Mesenchymal stem cell (in vitro differentiated cells and primary cell): Measurements from ENCODE around the gene IGF1R. TPM values are rescaled to one million over a fixed set of nuclear protein-coding genes. Genes with fewer than 3 reads are reported as not detected.

ENCODE experiments used
- DNase-seq: peaks from one replicate; pipeline ENCODE4 v3.0.0-alpha.2; 2013
- H2AFZ ChIP-seq: one replicate; pipeline ENCODE4 v1.6.1; 2013; ENCODE audit warnings: low read depth, mild to moderate bottlenecking, control low read depth, inconsistent platforms, low read length, moderate library complexity
- H2AK5ac ChIP-seq: 2 replicates; pipeline ENCODE4 v1.6.1; 2013; ENCODE audit warnings: low read length, moderate library complexity, mild to moderate bottlenecking, inconsistent platforms; ENCODE audit not compliant: severe bottlenecking
- H2BK120ac ChIP-seq: one replicate; pipeline ENCODE4 v1.6.1; 2013; ENCODE audit warnings: low read depth, mild to moderate bottlenecking, inconsistent platforms, low read length, moderate library complexity
- H2BK12ac ChIP-seq, 2 experiments: one replicate each; pipeline ENCODE4 v1.6.1; 2013; ENCODE audit warnings: inconsistent platforms in 2 of 2, low read length in 2 of 2, mild to moderate bottlenecking in 2 of 2, moderate library complexity in 2 of 2, control low read depth in 1 of 2
- H2BK15ac ChIP-seq: one replicate; pipeline ENCODE4 v1.6.1; 2013; ENCODE audit warnings: mild to moderate bottlenecking, low read depth, inconsistent platforms; ENCODE audit not compliant: poor library complexity, severe bottlenecking
- H2BK5ac ChIP-seq: 2 replicates; pipeline ENCODE4 v1.6.1; 2013; ENCODE audit warnings: low read depth, mild to moderate bottlenecking, low read length, control low read depth, inconsistent platforms; ENCODE audit not compliant: poor library complexity, severe bottlenecking
- H3K14ac ChIP-seq, 2 experiments: one replicate each; pipeline ENCODE4 v1.6.1; 2013; ENCODE audit warnings: inconsistent platforms in 2 of 2, low read length in 2 of 2, control low read depth in 1 of 2, mild to moderate bottlenecking in 1 of 2, moderate library complexity in 1 of 2
- H3K18ac ChIP-seq, 2 experiments: one replicate each; pipeline ENCODE4 v1.6.1; 2013; ENCODE audit warnings: inconsistent platforms in 2 of 2, low read length in 2 of 2, control low read depth in 1 of 2, low read depth in 1 of 2, mild to moderate bottlenecking in 1 of 2
- H3K23ac ChIP-seq, 2 experiments: one replicate each; pipeline ENCODE4 v1.6.1; 2013; ENCODE audit warnings: inconsistent platforms in 2 of 2, low read length in 2 of 2, mild to moderate bottlenecking in 2 of 2, moderate library complexity in 2 of 2, control low read depth in 1 of 2
- H3K27ac ChIP-seq: 2 replicates; pipeline ENCODE4 v1.5.1; 2013; ENCODE audit warnings: mild to moderate bottlenecking, moderate library complexity, low read length, control low read depth, inconsistent platforms; ENCODE audit not compliant: poor library complexity, severe bottlenecking
- H3K27me3 ChIP-seq, 2 experiments: 2 replicates each; pipeline versions ENCODE4 v1.6.1 to v1.7.0; 2013; ENCODE audit warnings: low read length in 2 of 2, mild to moderate bottlenecking in 2 of 2, moderate library complexity in 2 of 2, control low read depth in 1 of 2, inconsistent platforms in 1 of 2; ENCODE audit not compliant: control insufficient read depth in 1 of 2, insufficient read depth in 1 of 2
- H3K36me3 ChIP-seq, 2 experiments: 2 replicates each; pipeline versions ENCODE4 v1.6.1 to v1.7.0; 2013; ENCODE audit warnings: low read length in 2 of 2, control low read depth in 1 of 2, inconsistent platforms in 1 of 2, low read depth in 1 of 2, mild to moderate bottlenecking in 1 of 2; ENCODE audit not compliant: insufficient read depth in 2 of 2, control insufficient read depth in 1 of 2
- H3K4ac ChIP-seq, 2 experiments: one replicate each; pipeline ENCODE4 v1.6.1; 2013; ENCODE audit warnings: inconsistent platforms in 2 of 2, low read length in 2 of 2, mild to moderate bottlenecking in 2 of 2, moderate library complexity in 2 of 2, control low read depth in 1 of 2, low read depth in 1 of 2
- H3K4me1 ChIP-seq: 2 replicates; pipeline ENCODE4 v1.6.1; 2013; ENCODE audit warnings: low read depth, low read length, control low read depth; ENCODE audit not compliant: control insufficient read depth, insufficient read depth
- H3K4me2 ChIP-seq: 2 replicates; pipeline ENCODE4 v1.6.1; 2013; ENCODE audit warnings: low read length, mild to moderate bottlenecking, inconsistent platforms; ENCODE audit not compliant: poor library complexity, severe bottlenecking
- H3K4me3 ChIP-seq, 2 experiments: 2 replicates each; pipeline versions ENCODE4 v1.5.1 to v1.7.0; 2013; ENCODE audit warnings: low read length in 2 of 2, mild to moderate bottlenecking in 2 of 2, control low read depth in 1 of 2, low read depth in 1 of 2; ENCODE audit not compliant: insufficient read depth in 1 of 2
- H3K79me1 ChIP-seq: replicated peaks from 2 replicates; pipeline ENCODE4 v1.6.1; 2013; ENCODE audit warnings: mild to moderate bottlenecking, control low read depth, low read length, inconsistent platforms; ENCODE audit not compliant: poor library complexity, severe bottlenecking
- H3K9ac ChIP-seq: 2 replicates; pipeline ENCODE4 v1.7.0; 2013; ENCODE audit warnings: mild to moderate bottlenecking, low read length, moderate library complexity
- H3K9me3 ChIP-seq: 2 replicates; pipeline ENCODE4 v1.7.0; 2013; ENCODE audit warnings: mild to moderate bottlenecking, low read length; ENCODE audit not compliant: control insufficient read depth
- H4K8ac ChIP-seq: one replicate; pipeline ENCODE4 v1.6.1; 2013; ENCODE audit warnings: inconsistent platforms, mild to moderate bottlenecking, low read length, moderate library complexity
- H4K91ac ChIP-seq: one replicate; pipeline ENCODE4 v1.6.1; 2013; ENCODE audit warnings: mild to moderate bottlenecking, low read length, inconsistent platforms
- WGBS: methylation state at CpG from one replicate; pipeline ENCODE4 v1.1.7; 2013; ENCODE audit warnings: mixed read lengths; 5-methylcytosine and 5-hydroxymethylcytosine counted together
- polyA plus RNA-seq, 2 experiments: library from polyadenylated mRNA; stranded (reverse); fragments of 200-250 nt; gene quantifications; one replicate each; pipeline ENCODE4 v1.2.3, GENCODE V29; 2013

The IGF1R gene
- 28.5 TPM for polyA plus RNA-seq (2013, experiment 1 of 2)
- 29.2 TPM for polyA plus RNA-seq (2013, experiment 2 of 2)

DNA sequence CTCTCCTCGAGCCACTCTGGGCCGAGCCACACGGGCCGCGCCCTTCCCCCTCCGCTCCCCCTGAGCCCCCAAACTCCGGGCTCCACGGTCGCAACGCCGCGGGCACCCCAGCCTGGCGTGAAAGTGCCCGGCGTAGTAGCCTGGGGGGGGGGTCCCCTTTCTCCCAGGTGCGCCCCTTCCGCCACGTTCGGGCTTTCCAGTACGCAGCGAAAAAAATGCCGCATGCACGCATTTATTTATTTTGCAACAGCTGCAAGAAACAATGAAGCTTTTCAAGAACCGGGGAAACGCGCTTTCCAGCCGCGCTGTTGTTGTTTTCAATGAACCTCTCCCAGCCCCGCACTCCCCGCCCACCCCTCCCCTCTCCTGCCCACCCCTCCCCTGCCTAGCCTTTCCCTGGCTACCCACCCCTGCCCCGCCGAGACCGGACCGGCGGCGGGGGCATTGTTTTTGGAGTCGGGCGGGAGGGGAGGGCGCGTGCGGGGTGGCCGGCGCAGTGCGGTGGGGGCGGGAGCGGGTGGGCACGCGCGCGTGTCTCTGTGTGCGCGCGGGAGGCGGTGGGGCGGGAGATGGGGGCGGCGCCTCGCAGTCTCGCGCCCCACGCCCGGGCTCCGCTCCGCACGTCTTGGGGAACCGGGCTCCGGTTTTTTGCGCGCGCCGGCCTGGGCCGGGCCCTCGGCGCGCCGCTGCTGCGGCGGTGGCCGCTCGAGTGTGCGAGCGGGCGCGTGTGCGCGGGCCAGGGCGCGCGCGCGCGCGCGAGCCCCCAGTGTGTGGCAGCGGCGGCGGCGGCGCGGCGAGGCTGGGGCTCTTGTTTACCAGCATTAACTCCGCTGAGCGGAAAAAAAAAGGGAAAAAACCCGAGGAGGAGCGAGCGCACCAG lies at the start of gene IGF1R:
TSS of gene IGF1R (plus strand) at position 766 of the 880 bp plus-strand sequence. CDS start 1,043 bp downstream, outside the sequence.
- Histone ChIP-seq H2BK12ac (peak within 1 kb of the TSS; percentile 39 to 84), H3K4me2 (peak within 1 kb of the TSS; percentile 99), H3K23ac (peak within 1 kb of the TSS in 1 of 2 experiments; percentile 94), H3K4me3 (peak within 1 kb of the TSS; percentile 91 to 94), H3K4me1 (peaks cover 6% of the 10 kb centered on the region), H3K27me3 (peaks cover 15 to 26% of the 10 kb centered on the region in 2 experiments), H2BK120ac (peak within 1 kb of the TSS; percentile 81), H3K27ac (peak within 1 kb of the TSS; percentile 43), H2AFZ (peak within 1 kb of the TSS; percentile 94), H2BK15ac (peak within 1 kb of the TSS; percentile 94), H4K91ac (peak within 1 kb of the TSS; percentile 83), H3K4ac (peak within 1 kb of the TSS; percentile 81 to 94), H3K9ac (peak within 1 kb of the TSS; percentile 92), H3K14ac (peak within 1 kb of the TSS in 1 of 2 experiments; percentile 32), H3K79me1 (peaks cover 3% of the 10 kb centered on the region), H3K36me3 (no peaks in the 10 kb centered on the region), H2BK5ac (peak within 1 kb of the TSS; percentile 94), H2AK5ac (no peak within 1 kb of the TSS), H3K18ac (peak within 1 kb of the TSS; percentile 84 to 96), H3K9me3 (no peaks in the 10 kb centered on the region), H4K8ac (peak within 1 kb of the TSS; percentile 77)
- peak; percentile 93 for DNase-seq
- WGBS, result under 1% methylated on average over 45 of the region's 106 CpGs

GRCh38 chr15:98599909-98600691 lies 48.2 kb upstream of the IGF1R start:
- Histone ChIP-seq H3K14ac (peak overlapping the region in 1 of 2 experiments; percentile 78), H3K27ac (peak overlapping the region; percentile 12), H3K23ac (no peak overlapping the region), H3K9me3 (no peaks in the 10 kb centered on the region), H2BK12ac (peak overlapping the region in 1 of 2 experiments; percentile 70), H3K4me1 (peaks cover 3% of the 10 kb centered on the region), H3K4me2 (peak overlapping the region; percentile 52), H2BK5ac (no peak overlapping the region), H3K36me3 (no peaks in the 10 kb centered on the region), H3K4ac (no peak overlapping the region), H4K91ac (peak overlapping the region; percentile 94), H3K79me1 (no peaks in the 10 kb centered on the region), H3K18ac (peak overlapping the region; percentile 75 to 84), H2AFZ (peak overlapping the region; percentile 92), H2BK15ac (no peak overlapping the region), H2AK5ac (no peak overlapping the region), H3K4me3 (peak overlapping the region; percentile 46 to 85), H2BK120ac (no peak overlapping the region), H4K8ac (peak overlapping the region; percentile 99), H3K9ac (peak overlapping the region; percentile 90), H3K27me3 (peaks cover 16 to 17% of the 10 kb centered on the region in 2 experiments)
- 44% methylated on average over 15 of the region's 15 CpGs for WGBS
- peak; percentile 58 for DNase-seq

DNA sequence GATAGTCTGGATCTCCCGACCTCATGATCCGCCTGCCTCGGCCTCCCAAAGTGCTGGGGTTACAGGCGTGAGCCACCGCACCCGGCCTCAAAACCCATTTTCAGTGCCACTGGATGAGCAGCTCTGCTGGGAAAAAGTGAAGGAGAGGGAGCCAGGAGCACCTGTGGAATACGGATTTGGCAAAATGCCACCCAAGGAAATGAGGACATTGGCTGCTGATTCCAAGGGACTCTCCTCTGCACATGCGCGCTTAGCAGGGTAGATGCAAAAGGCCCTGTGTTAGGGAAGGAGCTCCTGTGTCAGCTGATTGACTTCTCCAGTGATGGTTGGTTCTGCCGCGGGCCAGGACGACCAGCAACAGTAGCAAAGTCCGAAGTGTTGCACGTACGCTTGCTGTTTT lies 43.4 kb upstream of the IGF1R start:
- H3K27me3 ChIP-seq, result peaks cover 4 to 19% of the 10 kb centered on the region in 2 experiments
- H3K14ac ChIP-seq, result no peak overlapping the region
- H3K4ac ChIP-seq, result no peak overlapping the region
- H3K9me3 ChIP-seq, result no peaks in the 10 kb centered on the region
- no peak overlapping the region for H2AK5ac ChIP-seq
- H4K91ac ChIP-seq, result no peak overlapping the region
- no peak for DNase-seq
- no peak overlapping the region for H3K4me2 ChIP-seq
- H3K18ac ChIP-seq, result no peak overlapping the region
- H3K4me3 ChIP-seq, result no peak overlapping the region
- no peaks in the 10 kb centered on the region for H3K79me1 ChIP-seq
- no peak overlapping the region for H3K9ac ChIP-seq
- H4K8ac ChIP-seq, result no peak overlapping the region
- 98% methylated on average over 13 of the region's 15 CpGs for WGBS
- no peaks in the 10 kb centered on the region for H3K36me3 ChIP-seq
- no peak overlapping the region for H3K23ac ChIP-seq
- no peak overlapping the region for H3K27ac ChIP-seq
- no peak overlapping the region for H2BK12ac ChIP-seq
- no peak overlapping the region for H2BK120ac ChIP-seq
- H2BK5ac ChIP-seq, result no peak overlapping the region
- H3K4me1 ChIP-seq, result peaks cover 8% of the 10 kb centered on the region
- no peak overlapping the region for H2BK15ac ChIP-seq
- H2AFZ ChIP-seq, result no peak overlapping the region
